Upper lobe of left lung (tissue), 4 donors: ENCODE data around the gene CSNK1G2.

Experiments
- POLR2A ChIP-seq, 4 donors: fragments of 450-650 bp; IDR thresholded peaks; one replicate each; pipeline ENCODE4 v1.5.1; 2016 to 2017; ENCODE audit warnings: antibody characterized with exemption in 4 of 4, mild to moderate bottlenecking in 2 of 4
- TF ChIP-seq, protein P1 (sequence below), 6 experiments: fragments of 450-650 bp in 4 of 6; fragments of 200-600 bp in 2 of 6; sonication (generic) in 2 of 6; IDR thresholded peaks; one replicate each; pipeline ENCODE4 v1.5.1; 2016 to 2019; ENCODE audit warnings: antibody characterized with exemption in 6 of 6

DNA sequence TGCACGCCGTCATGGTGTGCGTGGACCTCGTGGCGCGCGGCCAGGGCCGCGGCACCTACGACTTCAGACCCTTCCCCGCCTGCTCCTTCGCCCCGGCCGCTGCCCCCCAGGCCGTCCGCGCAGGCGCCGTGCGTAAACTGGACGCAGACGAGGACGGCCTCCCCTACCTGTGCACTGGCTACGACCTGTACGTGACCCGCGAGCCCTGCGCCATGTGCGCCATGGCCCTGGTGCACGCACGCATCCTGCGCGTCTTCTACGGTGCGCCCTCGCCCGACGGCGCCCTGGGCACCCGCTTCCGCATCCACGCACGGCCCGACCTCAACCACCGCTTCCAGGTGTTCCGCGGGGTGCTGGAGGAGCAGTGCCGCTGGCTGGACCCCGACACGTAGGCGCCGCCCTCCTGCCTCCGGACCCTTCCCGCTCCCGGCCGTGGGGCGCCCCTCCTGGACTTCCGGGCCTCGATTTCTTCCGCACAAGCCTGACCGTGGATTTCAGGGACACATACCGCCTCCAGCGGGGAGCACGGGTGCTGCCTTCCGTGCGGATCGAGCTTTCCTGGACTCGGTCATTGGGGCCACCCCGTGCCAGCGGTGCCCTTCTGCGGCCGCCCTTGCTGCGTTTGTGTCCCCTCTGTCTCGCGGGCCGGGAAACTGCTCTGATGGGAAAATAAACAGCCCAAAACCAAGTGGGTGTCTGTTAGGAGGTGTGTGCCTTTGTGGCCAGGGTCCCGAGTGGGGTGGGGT is 28.0 kb upstream of the CSNK1G2 start:
- TF ChIP-seq POLR2A (IDR thresholded peaks at IDR 0.05): no peak
- TF ChIP-seq, protein P1, sequence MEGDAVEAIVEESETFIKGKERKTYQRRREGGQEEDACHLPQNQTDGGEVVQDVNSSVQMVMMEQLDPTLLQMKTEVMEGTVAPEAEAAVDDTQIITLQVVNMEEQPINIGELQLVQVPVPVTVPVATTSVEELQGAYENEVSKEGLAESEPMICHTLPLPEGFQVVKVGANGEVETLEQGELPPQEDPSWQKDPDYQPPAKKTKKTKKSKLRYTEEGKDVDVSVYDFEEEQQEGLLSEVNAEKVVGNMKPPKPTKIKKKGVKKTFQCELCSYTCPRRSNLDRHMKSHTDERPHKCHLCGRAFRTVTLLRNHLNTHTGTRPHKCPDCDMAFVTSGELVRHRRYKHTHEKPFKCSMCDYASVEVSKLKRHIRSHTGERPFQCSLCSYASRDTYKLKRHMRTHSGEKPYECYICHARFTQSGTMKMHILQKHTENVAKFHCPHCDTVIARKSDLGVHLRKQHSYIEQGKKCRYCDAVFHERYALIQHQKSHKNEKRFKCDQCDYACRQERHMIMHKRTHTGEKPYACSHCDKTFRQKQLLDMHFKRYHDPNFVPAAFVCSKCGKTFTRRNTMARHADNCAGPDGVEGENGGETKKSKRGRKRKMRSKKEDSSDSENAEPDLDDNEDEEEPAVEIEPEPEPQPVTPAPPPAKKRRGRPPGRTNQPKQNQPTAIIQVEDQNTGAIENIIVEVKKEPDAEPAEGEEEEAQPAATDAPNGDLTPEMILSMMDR (IDR thresholded peaks at IDR 0.05): no peak
